ENCODE results near the gene ZNF518A. TPM values are rescaled to one million over a fixed set of nuclear protein-coding genes. Genes with fewer than 3 reads are reported as not detected.

ZNF518A gene, protein sequence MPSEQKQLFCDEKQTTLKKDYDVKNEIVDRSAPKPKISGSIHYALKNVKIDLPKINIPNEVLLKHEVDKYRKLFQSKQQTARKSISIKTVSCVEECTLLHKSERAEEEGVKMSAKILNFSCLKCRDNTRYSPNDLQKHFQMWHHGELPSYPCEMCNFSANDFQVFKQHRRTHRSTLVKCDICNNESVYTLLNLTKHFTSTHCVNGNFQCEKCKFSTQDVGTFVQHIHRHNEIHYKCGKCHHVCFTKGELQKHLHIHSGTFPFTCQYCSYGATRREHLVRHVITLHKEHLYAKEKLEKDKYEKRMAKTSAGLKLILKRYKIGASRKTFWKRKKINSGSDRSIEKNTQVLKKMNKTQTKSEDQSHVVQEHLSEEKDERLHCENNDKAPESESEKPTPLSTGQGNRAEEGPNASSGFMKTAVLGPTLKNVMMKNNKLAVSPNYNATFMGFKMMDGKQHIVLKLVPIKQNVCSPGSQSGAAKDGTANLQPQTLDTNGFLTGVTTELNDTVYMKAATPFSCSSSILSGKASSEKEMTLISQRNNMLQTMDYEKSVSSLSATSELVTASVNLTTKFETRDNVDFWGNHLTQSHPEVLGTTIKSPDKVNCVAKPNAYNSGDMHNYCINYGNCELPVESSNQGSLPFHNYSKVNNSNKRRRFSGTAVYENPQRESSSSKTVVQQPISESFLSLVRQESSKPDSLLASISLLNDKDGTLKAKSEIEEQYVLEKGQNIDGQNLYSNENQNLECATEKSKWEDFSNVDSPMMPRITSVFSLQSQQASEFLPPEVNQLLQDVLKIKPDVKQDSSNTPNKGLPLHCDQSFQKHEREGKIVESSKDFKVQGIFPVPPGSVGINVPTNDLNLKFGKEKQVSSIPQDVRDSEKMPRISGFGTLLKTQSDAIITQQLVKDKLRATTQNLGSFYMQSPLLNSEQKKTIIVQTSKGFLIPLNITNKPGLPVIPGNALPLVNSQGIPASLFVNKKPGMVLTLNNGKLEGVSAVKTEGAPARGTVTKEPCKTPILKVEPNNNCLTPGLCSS (N-terminal part only)
- total RNA-seq, result 13.1 and 20.3 TPM in 2 replicates

DNA sequence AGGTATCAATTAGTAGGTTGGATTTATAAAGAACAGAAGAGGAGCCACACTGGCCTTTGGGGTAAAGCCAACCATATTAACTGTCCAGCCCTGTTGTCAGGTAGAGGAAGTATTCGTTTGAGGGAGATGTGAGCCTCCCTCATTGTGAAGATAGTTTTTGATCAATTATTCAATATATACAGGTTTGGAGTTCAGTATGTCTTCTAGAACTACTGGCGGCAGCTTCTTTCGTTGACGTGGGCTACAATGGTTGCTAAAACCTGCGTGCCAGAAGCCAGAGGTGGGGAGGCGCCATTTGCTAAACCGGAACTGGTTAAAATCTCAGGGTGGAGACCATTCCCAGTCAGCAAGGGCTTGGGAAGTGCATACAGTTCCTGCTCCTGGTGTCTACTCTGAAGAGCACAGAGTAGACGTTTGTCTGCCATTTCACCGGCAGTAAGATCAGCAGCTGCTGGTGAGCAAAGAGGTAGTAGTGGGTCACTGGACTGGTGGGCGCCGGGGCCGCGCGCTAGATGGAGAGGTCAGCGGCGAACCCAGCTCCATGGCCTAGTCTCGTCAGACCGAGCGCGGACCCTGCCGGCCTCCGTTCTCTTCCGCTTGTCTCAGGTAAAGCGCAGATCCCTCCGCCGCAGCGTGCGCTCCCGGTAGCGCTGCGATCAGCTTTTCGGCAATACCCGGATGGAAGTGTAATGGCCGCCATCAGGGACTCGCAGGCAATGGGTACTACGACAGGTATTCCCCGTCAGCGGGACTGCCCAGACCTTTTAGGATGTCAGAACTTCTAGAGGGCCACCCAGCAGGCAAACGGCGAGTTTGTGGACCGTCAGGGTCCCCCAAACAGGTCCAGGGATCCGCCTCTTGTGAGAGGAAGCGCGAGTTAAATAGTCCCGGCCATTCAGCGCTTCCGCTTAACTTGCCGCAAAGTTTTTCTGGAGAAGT, at the start of gene ZNF518A:
ZNF518A (plus strand) TSS at position 911 of the 939 bp plus-strand sequence. CDS start 26,026 bp downstream, outside the sequence.

Small RNAs within 50 kb of the gene (small RNA-seq; reads per million reads assigned to genes)
- not detected for gene RNU6-271P

Other genes starting within 250 kb of the ZNF518A start
- under 0.01 and 0.32 TPM in 2 replicates for gene CC2D2B, start 222.3 kb upstream of the ZNF518A start, total RNA-seq
- 5.2 and 7.6 TPM in 2 replicates for gene CCNJ, start 86.7 kb upstream of the ZNF518A start, total RNA-seq
- gene BLNK, start 141.3 kb downstream of the ZNF518A start, total RNA-seq, result not detected in 2 replicates
- gene DNTT, start 174.1 kb downstream of the ZNF518A start, total RNA-seq, result not detected in 2 replicates
- not detected in 2 replicates for gene OPALIN, start 228.7 kb downstream of the ZNF518A start, total RNA-seq

Data from hair follicle dermal papilla cell (primary cell).